Esophagus muscularis mucosa (tissue), 4 donors: Measurements from ENCODE around the gene NAV3. TPM values are rescaled to one million over a fixed set of nuclear protein-coding genes. Genes with fewer than 3 reads are reported as not detected.

Experiments used
- DNase-seq: peaks from one replicate; pipeline ENCODE4 v3.0.0-alpha.2; 2017; ENCODE audit errors: extremely low spot score
- H3K27ac ChIP-seq, 4 donors: fragments of 200-600 bp; sonication (generic); replicated peaks in 1 of 4; 1 replicate in 3 of 4; 2 replicates in 1 of 4; pipeline ENCODE4 v1.5.1; 2016 to 2019; ENCODE audit warnings: mild to moderate bottlenecking in 1 of 4
- H3K27me3 ChIP-seq, 4 donors: fragments of 200-600 bp; sonication (generic); one replicate each; pipeline versions ENCODE4 v1.5.1 to v1.6.0; 2016 to 2019
- H3K36me3 ChIP-seq, 4 donors: fragments of 200-600 bp; sonication (generic); one replicate each; pipeline ENCODE4 v1.5.1; 2016 to 2019
- H3K4me1 ChIP-seq, 4 donors: fragments of 200-600 bp; sonication (generic); one replicate each; pipeline ENCODE4 v1.5.1; 2016 to 2019
- H3K4me3 ChIP-seq, 4 donors: fragments of 200-600 bp; sonication (generic); 1 replicate in 2 of 4; 2 replicates in 2 of 4; pipeline ENCODE4 v1.5.1; 2016 to 2019; ENCODE audit warnings: mild to moderate bottlenecking in 4 of 4, moderate library complexity in 1 of 4
- H3K9me3 ChIP-seq, 4 donors: fragments of 200-600 bp; sonication (generic); 1 replicate in 3 of 4; 2 replicates in 1 of 4; pipeline ENCODE4 v1.5.1; 2016 to 2019
- CTCF ChIP-seq, 3 experiments: fragments of 200-600 bp in 2 of 3; fragments of 450-650 bp in 1 of 3; sonication (generic) in 2 of 3; IDR thresholded peaks; one replicate each; pipeline ENCODE4 v1.5.1; 2017 to 2019; ENCODE audit warnings: antibody characterized with exemption in 3 of 3, mild to moderate bottlenecking in 2 of 3, moderate library complexity in 1 of 3
- EP300 ChIP-seq: sonication (generic); formaldehyde crosslinking; IDR thresholded peaks from one replicate; pipeline ENCODE4 v1.6.1; 2017; ENCODE audit warnings: antibody characterized with exemption
- POLR2A ChIP-seq: fragments of 450-650 bp; IDR thresholded peaks from one replicate; pipeline ENCODE4 v1.6.1; 2017; ENCODE audit warnings: antibody characterized with exemption, moderate library complexity, mild to moderate bottlenecking, low read depth
- POLR2AphosphoS5 ChIP-seq, 2 donors: sonication (generic); formaldehyde crosslinking; IDR thresholded peaks; one replicate each; pipeline ENCODE4 v1.6.1; 2017; ENCODE audit warnings: antibody characterized with exemption in 2 of 2
- WGBS: methylation state at CpG from one replicate; pipeline ENCODE4 v1.1.5; 2018; 5-methylcytosine and 5-hydroxymethylcytosine counted together
- intact Hi-C: fragments of 100-400 bp; cut with DNase I; formaldehyde crosslinking; loops from one replicate; pipeline ENCODE4 v1.15.1; 2023
- total RNA-seq, 4 donors: library from RNA; depleted of rRNA; stranded (reverse); fragments of >200 nt; gene quantifications; one replicate each; pipeline versions ENCODE4 v1.1.0 to v1.2.1, GENCODE V29; 2016

Gene NAV3
- total RNA-seq, 4 donors from 2014 or later, result 4.3 to 9.6 (median 5.4) TPM

- 62% methylated on average over 5 of the region's 5 CpGs for WGBS
- Histone ChIP-seq H3K36me3 (no peaks in the 10 kb centered on the region), H3K9me3 (no peaks in the 10 kb centered on the region), H3K4me3 (no peak overlapping the region), H3K27me3 (no peaks in the 10 kb centered on the region), H3K27ac (no peak overlapping the region), H3K4me1 (no peaks in the 10 kb centered on the region)
- intact Hi-C loops, result no loop called here
- DNase-seq, result no peak
- no peak for TF ChIP-seq POLR2AphosphoS5 (IDR thresholded peaks at IDR 0.05)
Observed at GRCh38 chr12:78224154-78224553, 393.5 kb downstream of the NAV3 start.

- intact Hi-C loops, result no loop called here
- H3K9me3 ChIP-seq, result no peaks in the 10 kb centered on the region
- no peak overlapping the region for H3K4me3 ChIP-seq
- no peaks in the 10 kb centered on the region for H3K4me1 ChIP-seq
- H3K27ac ChIP-seq, result no peak overlapping the region
- no peaks in the 10 kb centered on the region for H3K36me3 ChIP-seq
- DNase-seq, result no peak
- WGBS, result 75% methylated on average over 6 of the region's 6 CpGs
- H3K27me3 ChIP-seq, result no peaks in the 10 kb centered on the region
- TF ChIP-seq POLR2AphosphoS5 (IDR thresholded peaks at IDR 0.05), result no peak
- no peak for TF ChIP-seq EP300
- TF ChIP-seq CTCF (IDR thresholded peaks at IDR 0.05), result no peak
- no peak for TF ChIP-seq POLR2A
Observed at GRCh38 chr12:78226763-78227162, 396.1 kb downstream of the NAV3 start.

GRCh38 chr12:78229591-78230101 is 399.0 kb downstream of the NAV3 start:
- H3K27ac ChIP-seq, result no peak overlapping the region

GRCh38 chr12:78232756-78233155 is 402.1 kb downstream of the NAV3 start:
- TF ChIP-seq POLR2AphosphoS5 (IDR thresholded peaks at IDR 0.05), result no peak
- no peak for TF ChIP-seq EP300
- TF ChIP-seq POLR2A, result no peak
- no peak for TF ChIP-seq CTCF (IDR thresholded peaks at IDR 0.05)
- H3K27ac ChIP-seq, result no peak overlapping the region
- DNase-seq, result no peak
- no peaks in the 10 kb centered on the region for H3K27me3 ChIP-seq
- intact Hi-C loops, result no loop called here
- H3K9me3 ChIP-seq, result no peaks in the 10 kb centered on the region
- 84% methylated on average over 3 of the region's 3 CpGs for WGBS
- H3K36me3 ChIP-seq, result no peaks in the 10 kb centered on the region
- H3K4me1 ChIP-seq, result no peaks in the 10 kb centered on the region
- H3K4me3 ChIP-seq, result no peak overlapping the region

More at GRCh38 chr12:78229591-78230101, 399.0 kb downstream of the NAV3 start:
- H3K4me3 ChIP-seq, result no peak overlapping the region
- no peaks in the 10 kb centered on the region for H3K4me1 ChIP-seq
- 56% methylated on average over 4 of the region's 4 CpGs for WGBS
- intact Hi-C loops, result no loop called here
- TF ChIP-seq CTCF (IDR thresholded peaks at IDR 0.05), result peak in 2 of 3 experiments; percentile 22 to 38
- no peak for TF ChIP-seq EP300
- no peak for TF ChIP-seq POLR2A
- H3K27me3 ChIP-seq, result no peaks in the 10 kb centered on the region
- no peaks in the 10 kb centered on the region for H3K36me3 ChIP-seq
- no peak for DNase-seq
- H3K9me3 ChIP-seq, result no peaks in the 10 kb centered on the region

GRCh38 chr12:78236264-78236663 is 405.6 kb downstream of the NAV3 start:
- intact Hi-C loops, result no loop called here
- no peak overlapping the region for H3K4me3 ChIP-seq
- no peaks in the 10 kb centered on the region for H3K27me3 ChIP-seq
- WGBS, result 93% methylated on average over 1 of the region's 1 CpG
- no peak overlapping the region for H3K27ac ChIP-seq
- no peaks in the 10 kb centered on the region for H3K4me1 ChIP-seq
- no peaks in the 10 kb centered on the region for H3K9me3 ChIP-seq
- DNase-seq, result no peak
- TF ChIP-seq EP300 (no peak), POLR2AphosphoS5 (IDR thresholded peaks at IDR 0.05) (no peak), POLR2A (no peak), CTCF (IDR thresholded peaks at IDR 0.05) (no peak)
- no peaks in the 10 kb centered on the region for H3K36me3 ChIP-seq
